ENCODE measurements around the gene EXOC3L2.

The EXOC3L2 gene

GRCh38 chr19:45249261-45250033, 4.2 kb upstream of the EXOC3L2 start:
- no peak for TF ChIP-seq CTCF (IDR thresholded peaks at IDR 0.05; ENCODE audit: low read depth, low read length)
- no peak overlapping the region for H3K4me3 ChIP-seq (ENCODE audit: low read depth, low read length)

GRCh38 chr19:45247136-45247535, 1.9 kb upstream of the EXOC3L2 start:
- no peak for TF ChIP-seq CTCF (IDR thresholded peaks at IDR 0.05; ENCODE audit: low read depth, low read length)
- H3K4me3 ChIP-seq (ENCODE audit: low read depth, low read length), result no peak overlapping the region

DNA sequence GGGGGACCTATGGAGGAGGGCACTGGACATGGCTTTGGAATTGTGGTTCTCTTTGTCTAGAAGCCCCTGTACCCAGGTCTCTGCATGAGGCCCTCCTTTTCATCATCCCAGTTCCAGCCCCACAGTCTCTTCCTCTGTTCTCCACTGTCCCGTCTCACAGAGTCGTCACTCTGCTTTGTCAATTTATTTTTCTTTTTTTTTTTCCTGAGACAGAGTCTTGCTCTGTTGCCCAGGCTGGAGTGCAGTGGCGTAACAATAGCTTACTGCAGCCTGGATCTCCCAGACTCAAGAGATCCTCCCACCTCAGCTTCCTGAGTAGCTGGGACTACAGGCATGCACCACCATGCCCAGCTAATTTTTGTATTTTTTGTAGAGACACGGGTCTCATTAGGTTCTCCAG, 619 bp upstream of the EXOC3L2 start:
- TF ChIP-seq CTCF (IDR thresholded peaks at IDR 0.05; ENCODE audit: low read depth, low read length), result no peak
- H3K4me3 ChIP-seq (ENCODE audit: low read depth, low read length), result no peak overlapping the region

DNA sequence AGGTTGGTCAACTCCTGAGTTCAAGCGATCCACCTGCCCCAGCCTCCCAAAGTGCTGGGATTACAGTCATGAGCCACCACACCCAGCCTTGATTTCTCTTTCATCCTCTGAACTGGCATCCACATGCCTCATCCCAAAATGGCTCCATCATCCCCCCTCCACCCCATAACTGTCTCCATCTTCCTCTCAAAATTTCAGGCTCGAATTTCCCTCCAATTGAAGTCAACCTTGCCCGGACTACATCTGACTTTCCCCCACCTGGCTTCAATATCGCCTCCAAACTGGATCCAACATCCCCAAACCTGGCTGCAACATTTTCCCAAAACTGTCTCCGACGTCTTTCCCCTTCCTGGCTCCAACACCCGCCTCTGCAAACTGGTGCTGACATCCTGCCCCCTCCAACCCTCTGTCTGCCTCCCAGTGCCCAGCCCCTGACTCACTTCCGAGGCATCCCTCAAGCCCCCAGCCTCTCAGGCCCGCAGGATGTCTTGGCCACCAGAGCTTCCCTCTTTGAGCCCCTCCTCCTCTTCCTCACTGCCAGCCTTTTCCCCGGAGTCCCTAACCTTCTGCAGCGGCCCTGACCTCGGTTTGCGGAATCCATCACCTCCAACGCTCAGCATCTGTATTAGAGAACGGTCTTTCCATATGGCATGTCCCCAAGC, 943 bp downstream of the EXOC3L2 start:
- no peak overlapping the region for H3K4me3 ChIP-seq (ENCODE audit: low read depth, low read length)
- TF ChIP-seq CTCF (IDR thresholded peaks at IDR 0.05; ENCODE audit: low read depth, low read length), result no peak

DNA sequence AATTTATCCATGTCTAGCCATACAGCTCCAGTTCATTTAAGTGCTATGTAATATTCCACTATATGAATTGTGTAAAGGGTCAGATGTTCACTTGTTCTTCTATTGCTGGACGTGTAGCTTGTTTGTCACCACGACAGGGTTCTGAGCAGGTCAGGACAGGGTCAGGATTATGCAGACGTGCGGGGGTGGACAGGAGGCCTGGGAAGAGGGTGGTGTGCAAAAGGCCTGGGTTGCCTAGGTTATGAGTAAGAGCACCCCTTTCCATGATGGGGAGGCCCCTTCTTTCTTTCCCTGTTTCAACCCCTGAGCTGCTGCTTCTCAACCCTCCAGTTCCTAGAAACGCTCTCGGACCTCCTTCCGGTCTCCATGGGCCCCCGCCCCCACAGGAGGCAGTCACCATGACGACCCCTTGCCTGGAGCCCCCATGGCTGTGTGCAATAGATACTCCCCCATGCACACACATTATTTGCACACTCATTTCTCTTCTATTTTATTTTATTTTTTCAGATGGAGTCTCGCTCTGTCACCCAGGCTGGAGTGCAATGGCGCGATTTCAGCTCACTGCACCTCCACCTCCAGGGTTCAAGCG, 2.0 kb downstream of the EXOC3L2 start:
- no peak overlapping the region for H3K4me3 ChIP-seq (ENCODE audit: low read depth, low read length)
- no peak for TF ChIP-seq CTCF (IDR thresholded peaks at IDR 0.05; ENCODE audit: low read depth, low read length)

GRCh38 chr19:45238556-45238955, 6.7 kb downstream of the EXOC3L2 start:
- no peak for TF ChIP-seq CTCF (IDR thresholded peaks at IDR 0.05; ENCODE audit: low read depth, low read length)
- no peak overlapping the region for H3K4me3 ChIP-seq (ENCODE audit: low read depth, low read length)

GRCh38 chr19:45235485-45235884, 9.7 kb downstream of the EXOC3L2 start:
- H3K4me3 ChIP-seq (ENCODE audit: low read depth, low read length), result no peak overlapping the region

More at GRCh38 chr19:45235485-45235884, 9.7 kb downstream of the EXOC3L2 start:
- TF ChIP-seq CTCF (IDR thresholded peaks at IDR 0.05; ENCODE audit: low read depth, low read length), result no peak

All from WI38 (cell line).